ENCODE results near the gene FKBP8. TPM values are rescaled to one million over a fixed set of nuclear protein-coding genes. Genes with fewer than 3 reads are reported as not detected.
"Not testable (repeated sequence)": the region's sequence is repeated elsewhere in the genome, so short reads cannot be mapped to it uniquely, and the experiment has no call there.

The FKBP8 gene
- total RNA-seq, 1 donor from 2014 or later = 181 TPM

DNA sequence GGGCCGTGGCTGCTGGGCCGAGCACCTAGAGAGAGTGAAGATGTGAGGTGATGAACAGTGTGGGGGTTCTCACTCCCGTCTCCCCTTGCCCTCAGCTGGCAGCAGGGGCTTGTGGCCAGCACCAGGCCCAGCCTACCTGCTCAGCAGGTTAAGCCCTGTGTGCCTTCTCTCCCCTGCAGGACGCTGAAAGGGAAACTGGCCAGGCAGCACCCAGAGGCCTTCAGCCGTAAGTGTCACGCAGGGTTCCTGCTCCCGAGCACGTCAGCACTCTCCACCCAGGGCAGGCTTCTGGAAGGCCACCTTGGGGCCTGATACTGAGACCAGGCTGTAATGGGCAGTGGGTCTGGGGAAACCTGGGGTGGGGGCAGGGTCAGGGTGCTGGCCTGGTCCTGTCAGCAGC, 23.6 kb upstream of the FKBP8 start:
- DNase-seq (no peak), ATAC-seq (no peak)
- intact Hi-C loops (cut with micrococcal nuclease) = no loop called here

DNA sequence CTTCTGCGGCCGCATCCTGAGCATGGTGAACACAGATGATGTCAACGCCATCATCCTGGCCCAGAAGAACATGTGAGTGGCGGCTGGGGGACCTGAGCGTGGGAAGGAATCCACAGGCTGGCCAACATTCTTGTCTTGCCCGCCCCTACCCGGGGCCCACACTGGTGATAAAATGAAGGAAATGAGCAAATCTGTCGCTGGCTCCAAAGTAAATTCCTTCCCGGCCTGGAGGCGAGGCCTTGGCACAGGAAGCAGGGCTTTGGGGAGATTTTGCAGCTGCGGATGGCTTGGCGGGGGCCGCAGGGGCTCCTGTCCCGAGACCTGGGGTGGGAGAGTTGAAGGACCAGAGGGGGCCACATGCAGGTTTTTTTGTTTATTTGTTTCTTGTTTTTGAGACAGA, 18.7 kb upstream of the FKBP8 start:
- DNase-seq (peak; percentile 53), ATAC-seq (peak; percentile 28)
- intact Hi-C loops (cut with micrococcal nuclease) = no loop called here

DNA sequence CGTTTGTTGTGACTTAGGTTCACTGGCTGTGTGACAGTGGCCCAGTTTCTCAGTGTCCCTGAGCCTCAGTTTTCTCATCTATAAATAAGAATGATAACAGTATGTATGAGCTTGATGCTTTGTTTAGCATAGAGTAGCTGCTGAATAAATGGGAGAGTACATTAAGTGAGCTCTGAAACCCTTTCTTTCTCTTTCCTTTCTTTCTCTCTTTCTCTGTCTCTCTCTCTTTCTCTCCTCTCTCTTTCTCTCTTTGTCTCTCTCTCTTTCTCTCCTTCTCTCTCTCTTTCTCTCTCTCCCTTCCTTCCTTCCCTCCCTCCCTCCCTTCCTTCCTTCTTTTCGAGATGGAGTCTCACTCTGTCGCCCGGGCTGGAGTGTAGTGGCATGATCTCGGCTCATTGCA, 16.3 kb upstream of the FKBP8 start:
- no peak for ATAC-seq
- no peak for DNase-seq
- intact Hi-C loops (cut with micrococcal nuclease) = no loop called here

DNA sequence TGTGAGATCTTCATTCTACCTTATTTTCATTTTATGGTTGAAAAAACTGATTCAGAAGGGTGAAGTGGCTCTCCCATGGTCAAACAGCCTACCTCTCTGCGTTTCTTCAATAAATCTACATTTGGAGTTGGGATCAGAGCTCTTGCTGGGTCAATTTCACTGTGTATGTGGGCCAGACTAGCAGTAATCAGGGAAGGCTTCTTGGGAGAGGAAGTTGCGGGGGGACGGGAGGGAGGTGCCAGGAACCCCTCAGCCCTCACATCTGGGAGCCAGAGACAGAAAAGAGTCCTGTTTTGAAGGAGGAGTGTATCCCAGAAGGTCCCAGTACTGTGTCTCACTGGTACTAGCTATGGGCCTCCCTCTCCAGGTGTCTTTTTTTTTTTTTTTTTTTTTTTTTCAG, 15.2 kb upstream of the FKBP8 start:
- no peak for DNase-seq
- intact Hi-C loops (cut with micrococcal nuclease) = no loop called here

DNA sequence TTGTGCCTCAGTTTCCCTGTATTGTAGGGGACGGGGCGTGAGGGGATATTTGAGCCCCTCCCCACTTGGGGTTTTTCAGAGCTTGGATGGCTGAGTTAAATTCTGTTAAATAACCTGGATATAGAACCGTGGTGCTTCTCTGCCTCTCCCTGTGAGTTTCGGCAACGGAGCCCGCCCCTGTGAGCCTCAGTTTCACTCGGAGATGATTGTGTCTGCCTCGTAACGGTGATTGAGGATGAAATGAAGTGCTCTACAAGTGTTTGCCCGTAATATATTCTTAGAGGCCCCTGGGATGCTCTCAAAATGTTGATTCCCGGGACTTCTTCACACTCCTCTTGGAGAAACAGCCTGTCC, 14.8 kb upstream of the FKBP8 start:
- DNase-seq (no peak), ATAC-seq (no peak)
- intact Hi-C loops (cut with micrococcal nuclease) = no loop called here

More for the DNA sequence above, 15.2 kb upstream of the FKBP8 start:
- no peak for ATAC-seq

DNA sequence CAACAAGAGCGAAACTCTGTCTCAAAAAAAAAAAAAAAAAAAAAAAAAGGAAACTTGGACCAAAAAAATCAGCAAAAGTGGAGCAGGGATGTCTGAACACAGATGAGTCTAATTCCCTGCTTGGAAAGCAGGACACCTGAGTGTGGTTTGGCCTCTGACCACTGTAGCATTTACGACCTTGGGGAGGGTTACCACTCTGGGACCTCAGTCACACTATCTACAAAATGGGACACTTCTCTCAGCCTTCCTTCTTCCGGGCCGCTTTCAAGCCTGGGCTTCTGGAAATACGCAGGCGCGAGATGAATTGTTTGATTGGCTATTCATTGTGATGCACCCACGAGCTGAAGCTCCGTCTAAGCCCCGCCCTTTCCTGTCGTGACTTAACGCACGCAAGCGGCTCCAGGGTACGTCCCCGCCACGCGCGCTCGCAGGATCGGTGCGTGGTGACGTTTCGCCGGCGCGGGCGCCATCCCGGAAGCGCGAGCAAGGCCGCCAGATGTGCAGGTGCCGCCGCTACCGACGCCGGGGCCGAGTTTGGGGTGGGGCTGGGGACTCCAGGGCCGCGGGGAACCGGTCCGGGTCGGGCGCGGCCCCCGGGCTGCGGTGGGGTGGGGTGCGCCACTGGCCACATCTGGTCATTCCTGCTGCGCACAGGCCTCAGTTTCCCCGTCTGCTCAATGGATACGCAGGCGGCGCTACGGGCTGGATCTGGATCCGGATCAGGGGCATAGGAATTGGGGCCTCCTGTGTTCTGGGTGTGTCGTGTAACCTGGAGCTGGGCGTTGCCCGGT, 14.2 kb upstream of the FKBP8 start, which contains the start of gene KXD1:
Gene KXD1 (plus strand): TSS at position 460 of the 791 bp plus-strand sequence. CDS start 4,187 bp downstream, outside the sequence.
- intact Hi-C loops (cut with micrococcal nuclease) = no loop called here

DNA sequence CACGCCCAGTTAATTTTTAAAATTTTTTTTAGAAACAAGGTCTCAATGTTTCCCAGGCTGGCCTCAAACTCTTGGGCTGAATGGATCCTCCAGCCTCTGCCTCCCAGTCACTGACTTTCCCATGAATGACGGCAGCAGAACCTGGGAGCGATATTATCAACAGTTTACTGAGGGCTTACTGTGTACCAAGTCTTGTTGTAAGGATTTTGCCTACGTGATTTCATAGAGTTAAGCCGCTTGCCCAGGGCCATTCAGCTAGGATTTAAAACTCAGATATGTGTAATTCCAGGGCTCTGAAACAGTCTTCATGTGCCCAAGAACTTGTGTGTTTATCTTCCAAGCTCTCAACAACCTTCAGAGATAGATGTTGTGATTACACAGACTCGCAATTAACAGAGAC, 8.3 kb upstream of the FKBP8 start:
- intact Hi-C loops (cut with micrococcal nuclease) = no loop called here
- ATAC-seq = no peak
- no peak for DNase-seq

More for the DNA sequence above, 14.2 kb upstream of the FKBP8 start, which contains the start of gene KXD1:
- ATAC-seq = peak; percentile 98
- DNase-seq = peak; percentile 98

DNA sequence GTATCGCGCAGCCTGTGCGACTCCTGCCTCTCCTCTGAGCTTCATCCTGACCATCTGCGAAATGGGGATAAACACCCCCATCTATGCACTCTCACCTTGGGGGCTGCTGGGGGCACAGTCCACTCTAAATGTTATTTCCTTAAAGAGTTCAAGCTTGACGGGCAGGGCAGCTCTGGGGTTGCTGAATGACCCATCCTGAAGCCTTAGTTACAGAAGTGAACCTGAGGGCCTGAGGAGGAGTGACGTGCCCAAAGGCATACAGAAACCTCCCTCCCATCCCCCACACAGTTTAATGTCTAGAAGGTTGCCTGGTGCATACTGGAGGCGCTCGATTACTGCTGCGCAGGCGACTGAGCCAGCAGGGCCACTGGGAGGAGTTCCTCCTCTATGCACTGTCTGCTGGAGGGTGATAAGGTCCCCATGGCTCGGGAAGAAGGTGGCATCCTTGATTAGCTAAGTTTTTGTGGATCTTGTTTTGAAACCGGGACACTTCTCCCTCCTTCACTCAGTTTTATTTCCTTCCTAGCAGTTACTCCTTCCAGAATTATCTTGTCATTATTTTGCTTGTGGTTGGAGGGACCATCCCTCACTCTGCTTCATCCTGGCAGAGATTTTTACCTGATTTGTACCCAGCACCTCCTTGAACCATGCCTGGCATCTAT, 572 bp upstream of the FKBP8 start:
- intact Hi-C loops (cut with micrococcal nuclease) = no loop called here
- ATAC-seq (peak; percentile 56), DNase-seq (peak; percentile 53)

DNA sequence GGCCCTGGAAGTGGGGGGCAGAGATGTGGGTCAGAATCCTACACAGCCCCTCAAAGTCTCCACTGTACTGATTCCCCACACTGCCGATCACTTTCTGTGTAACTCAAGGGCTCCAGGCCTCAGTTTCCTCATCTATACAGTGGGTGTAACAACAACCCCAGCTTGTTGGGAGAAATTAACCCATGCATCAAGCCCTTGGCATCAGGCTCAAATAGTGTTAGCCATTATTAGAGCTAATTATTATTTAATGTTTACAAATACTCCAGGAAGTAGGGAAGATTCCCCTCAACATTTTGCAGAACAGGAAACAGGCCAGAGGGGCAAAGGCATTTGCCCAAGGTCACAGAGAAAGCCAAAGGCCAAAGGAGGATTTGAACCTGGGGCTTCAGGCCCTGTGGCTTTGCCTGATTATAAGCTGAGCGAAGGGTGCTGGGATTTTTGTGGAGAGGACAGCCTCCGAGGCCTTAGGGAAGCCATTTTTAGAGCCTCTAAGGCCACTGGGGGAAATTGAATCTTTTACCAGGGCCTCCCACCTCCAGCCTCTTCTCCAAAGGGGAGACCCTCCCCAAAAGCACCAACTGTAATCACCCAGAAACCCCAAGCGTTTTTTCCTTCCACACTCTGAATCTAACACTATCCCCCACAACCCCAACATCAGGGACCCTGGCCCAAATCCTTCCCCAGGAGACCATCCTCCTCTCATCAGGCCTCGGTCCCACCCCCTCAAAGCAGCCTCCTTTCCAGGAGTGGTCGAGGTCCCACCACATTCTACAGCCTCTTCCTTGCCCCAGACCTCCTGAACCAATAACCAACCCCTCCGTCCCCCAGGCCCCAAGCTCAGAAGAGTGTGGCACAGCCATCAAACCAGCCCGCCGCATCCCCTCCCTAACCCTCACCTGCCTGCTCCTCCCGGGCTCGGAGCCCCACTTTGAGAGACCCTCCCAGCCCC, 1.1 kb downstream of the FKBP8 start:
- intact Hi-C loops (cut with micrococcal nuclease) = no loop called here
- ATAC-seq (peak; percentile 3), DNase-seq (no peak)

DNA sequence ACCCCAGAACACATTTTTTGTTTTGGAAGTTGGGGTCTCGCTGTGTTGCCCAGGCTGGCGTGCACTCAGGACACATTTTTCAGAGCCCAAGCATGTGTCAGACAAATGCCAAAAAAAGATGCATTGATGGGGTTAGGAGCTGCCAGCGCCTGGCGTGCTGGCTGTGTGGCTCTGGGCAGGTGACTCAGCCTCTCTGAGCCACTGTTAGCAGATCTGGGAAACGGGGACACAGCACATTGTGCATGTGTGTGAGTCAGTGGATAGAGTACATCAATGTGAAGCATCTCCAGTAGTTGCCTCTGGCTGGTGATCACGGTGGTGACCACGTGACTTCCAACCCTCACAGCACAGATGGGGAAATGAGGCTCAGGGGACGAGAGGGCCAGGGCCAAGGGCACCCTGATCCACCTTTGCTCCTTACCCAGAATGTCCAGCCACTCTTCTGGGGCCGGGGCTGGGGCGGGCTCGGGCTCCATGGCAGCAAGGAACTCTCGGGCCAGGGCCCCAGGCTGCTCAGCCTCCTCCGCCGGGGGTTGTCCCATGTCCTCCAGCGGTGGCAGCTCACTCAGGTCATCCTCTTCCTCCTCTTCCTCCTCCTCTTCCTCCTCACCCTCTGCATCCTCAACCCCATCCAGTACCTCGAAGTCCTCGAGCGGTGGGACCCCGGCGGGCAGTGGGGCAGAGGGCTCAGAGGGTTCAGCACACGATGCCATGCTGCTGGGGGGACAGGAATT, 1.9 kb downstream of the FKBP8 start:
- no peak for ATAC-seq
- intact Hi-C loops (cut with micrococcal nuclease) = no loop called here
- no peak for DNase-seq

DNA sequence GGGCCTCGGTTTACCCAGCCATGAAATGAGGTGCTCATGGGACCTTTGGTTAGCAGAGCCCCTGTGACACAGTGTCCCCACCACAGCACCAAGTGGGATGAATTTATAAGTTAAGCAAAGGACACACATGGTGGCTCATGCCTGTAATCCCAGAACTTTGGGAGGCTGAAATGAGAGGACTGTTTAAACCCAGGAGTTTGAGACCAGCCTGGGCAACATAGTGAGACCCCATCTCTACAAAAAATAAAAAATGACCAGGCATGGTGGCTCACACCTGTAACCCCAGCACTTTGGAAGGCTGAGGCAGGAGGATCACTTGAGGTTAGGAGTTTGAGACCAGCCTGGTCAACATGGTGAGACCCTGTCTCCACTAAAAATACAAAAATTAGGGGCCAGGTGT, 3.2 kb downstream of the FKBP8 start:
- ATAC-seq; DNase-seq; intact Hi-C loops (cut with micrococcal nuclease): not testable (repeated sequence)

DNA sequence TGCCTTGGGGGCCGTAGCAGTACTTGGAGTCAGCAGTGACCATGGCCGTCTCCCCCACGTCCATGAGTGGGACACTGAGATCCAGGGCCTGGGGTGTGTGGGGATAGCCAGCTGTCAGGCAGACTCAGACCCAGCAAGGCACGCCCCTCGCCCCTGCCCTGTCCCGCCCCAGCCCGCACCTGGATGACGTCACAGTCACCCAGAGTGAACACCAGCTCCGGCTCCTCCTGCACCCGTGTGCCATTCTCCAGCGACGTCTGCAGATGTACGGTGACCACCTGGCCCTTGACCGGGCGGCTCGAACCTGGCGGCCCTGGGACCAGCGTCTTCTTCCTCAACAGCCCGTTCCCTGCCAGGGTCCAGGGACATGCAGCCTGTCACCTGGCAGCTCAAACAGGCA, 4.0 kb downstream of the FKBP8 start:
- intact Hi-C loops (cut with micrococcal nuclease) = no loop called here

DNA sequence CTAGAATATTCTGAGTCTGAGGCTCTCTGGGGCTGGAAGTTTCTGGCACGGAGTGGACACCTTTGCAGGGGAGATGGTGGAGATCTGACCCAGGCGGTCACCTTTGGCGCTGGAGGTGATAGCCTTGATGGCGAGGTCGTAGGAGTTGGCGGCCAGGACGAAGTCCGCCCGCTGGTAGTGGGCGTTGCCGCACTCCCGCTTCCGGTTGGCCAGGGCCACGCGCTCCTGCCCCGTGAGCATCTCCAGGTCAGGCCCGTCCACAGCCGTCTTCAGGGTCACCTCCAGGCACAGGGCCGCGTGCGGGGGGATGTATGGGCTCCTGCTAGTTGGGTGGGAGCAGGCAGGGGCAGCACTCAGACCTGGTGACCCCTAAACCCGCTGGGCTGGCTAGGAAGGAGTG, 5.3 kb downstream of the FKBP8 start:
- intact Hi-C loops (cut with micrococcal nuclease) = no loop called here
- DNase-seq (no peak), ATAC-seq (no peak)

More for the DNA sequence above, 4.0 kb downstream of the FKBP8 start:
- no peak for ATAC-seq
- no peak for DNase-seq

DNA sequence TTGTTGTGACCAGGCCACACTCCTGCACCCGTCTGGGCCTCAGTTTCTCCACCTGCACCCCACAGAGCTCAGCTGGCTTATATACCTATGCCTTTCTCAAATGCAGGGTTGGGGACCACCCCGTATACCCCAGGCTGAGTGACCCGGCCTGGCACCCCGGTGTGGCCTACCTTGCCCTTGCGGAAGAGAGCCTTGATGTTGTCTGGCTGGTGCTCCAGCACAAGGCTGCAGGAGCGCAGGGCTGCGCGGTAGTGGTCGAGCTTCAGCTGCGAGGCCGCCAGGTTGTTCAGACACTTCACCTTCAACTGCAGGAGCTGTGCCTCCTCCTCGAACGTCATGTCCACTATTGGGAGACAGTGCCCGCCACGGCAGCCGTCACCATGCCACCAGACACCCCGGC, 5.9 kb downstream of the FKBP8 start:
- no peak for DNase-seq
- intact Hi-C loops (cut with micrococcal nuclease) = no loop called here
- no peak for ATAC-seq

DNA sequence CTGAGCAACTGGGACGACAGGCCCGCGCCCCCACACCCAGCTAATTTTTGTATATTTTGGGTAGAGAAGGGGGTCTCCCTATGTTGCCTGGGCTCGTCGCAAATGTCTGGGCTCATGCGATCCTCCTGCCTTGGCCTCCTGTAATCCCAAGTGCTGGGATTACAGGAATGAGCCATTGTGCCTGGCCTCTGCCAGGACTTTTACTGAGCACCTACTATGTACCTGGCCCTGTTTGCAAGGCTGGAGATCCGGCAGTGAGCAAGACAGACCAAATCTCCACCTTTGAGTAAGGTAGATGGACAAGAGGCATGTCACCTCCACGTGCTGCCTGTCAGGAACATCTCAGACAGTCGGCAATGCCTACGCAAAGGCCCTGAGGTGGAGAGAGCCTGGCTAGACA, 6.9 kb downstream of the FKBP8 start:
- intact Hi-C loops (cut with micrococcal nuclease) = no loop called here
- DNase-seq = no peak
- no peak for ATAC-seq

DNA sequence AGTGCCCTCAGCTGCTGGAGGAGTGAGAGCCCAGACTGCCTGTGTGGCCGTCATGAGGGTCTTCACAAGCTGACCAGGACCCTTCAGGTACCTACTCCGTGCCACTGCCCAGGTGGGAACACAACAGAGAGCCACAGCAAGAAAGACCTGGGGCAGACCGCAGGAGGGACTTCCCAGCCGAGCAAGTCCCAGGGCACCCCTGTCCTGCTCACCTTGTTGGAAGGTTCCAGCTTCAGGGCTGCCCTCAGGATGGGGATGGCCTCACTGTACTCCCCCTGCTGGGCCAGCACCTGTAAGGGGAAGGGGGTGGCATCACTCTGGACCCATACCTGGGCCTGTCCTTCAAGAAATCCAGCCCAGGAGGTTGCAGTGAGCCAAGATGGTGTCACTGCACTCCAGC, 10.3 kb downstream of the FKBP8 start:
- DNase-seq = no peak

DNA sequence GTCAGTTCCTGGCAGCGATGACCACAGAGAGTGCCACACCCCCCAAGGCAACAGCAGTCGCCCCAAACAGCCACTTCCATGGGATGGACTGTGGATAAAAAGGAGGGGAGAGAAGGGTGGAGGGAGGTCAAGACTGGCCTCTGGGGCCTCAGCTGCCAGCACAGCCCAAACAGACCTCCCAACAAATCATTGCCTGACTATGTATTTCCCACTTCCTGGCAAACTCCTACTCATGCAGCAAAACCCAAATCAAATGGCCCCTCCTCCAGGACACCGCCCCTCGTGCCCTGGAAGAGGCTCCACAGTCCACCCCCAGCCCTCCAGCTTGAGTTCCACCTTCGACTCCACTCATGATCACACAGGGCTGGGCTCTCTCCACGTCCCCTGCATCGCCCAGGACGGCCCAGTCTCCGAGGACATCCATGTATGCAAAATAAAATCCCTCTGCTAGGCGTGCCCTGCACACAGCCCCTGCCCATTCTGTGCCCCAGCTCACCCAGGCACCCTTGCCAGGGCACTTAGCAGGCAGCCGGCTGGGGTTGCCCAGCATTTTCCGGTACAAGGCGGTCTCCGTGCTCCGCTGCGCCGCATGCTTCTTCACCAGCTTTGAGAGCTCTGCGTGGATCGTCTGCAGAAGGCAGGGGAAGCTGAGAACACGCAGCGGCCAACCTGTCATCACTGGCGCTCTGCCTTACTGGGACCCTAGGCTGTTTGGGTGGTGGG, 11.0 kb downstream of the FKBP8 start:
- intact Hi-C loops (cut with micrococcal nuclease) = no loop called here
- DNase-seq = no peak
- no peak for ATAC-seq

More for the DNA sequence above, 10.3 kb downstream of the FKBP8 start:
- intact Hi-C loops (cut with micrococcal nuclease) = no loop called here
- no peak for ATAC-seq

DNA sequence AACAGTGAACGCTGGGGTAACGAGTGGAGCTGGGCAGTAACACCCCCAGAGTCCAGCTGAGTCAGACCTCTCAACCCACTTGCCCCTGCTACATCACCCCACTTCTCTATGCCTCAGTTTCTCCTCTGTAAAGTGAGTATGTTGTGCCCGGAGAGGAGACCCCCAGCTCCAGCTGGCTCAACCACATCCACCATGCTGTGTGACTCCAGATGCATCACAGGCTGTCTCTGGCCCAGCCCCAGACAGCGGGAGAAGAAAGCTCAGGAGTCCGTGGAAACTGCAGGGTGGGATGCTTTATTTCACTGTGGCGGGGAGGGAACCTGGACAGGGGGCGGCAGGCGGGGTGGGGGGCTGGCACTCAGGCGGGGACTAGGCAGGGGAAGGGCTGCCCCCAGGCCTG, 11.9 kb downstream of the FKBP8 start:
- no peak for DNase-seq
- intact Hi-C loops (cut with micrococcal nuclease) = no loop called here
- ATAC-seq = no peak
